AG04450 (cell line): ENCODE results near the gene PSMC3IP. TPM values are rescaled to one million over a fixed set of nuclear protein-coding genes. Genes with fewer than 3 reads are reported as not detected.
A peak's percentile ranks its signal among the peaks of the same experiment; 100 is the strongest.

Source experiments
- CTCF ChIA-PET: fragments of 300-600, 350-600 bp; formaldehyde crosslinking; extraction: SDS; loops from one replicate; lab custom pipeline; 2022; ENCODE audit warnings: antibody characterized with exemption, inconsistent platforms; lab: Charles Lee
- POLR2A ChIA-PET: fragments of 350-600 bp; formaldehyde crosslinking; extraction: SDS; loops from one replicate; lab custom pipeline; 2021; ENCODE audit warnings: antibody characterized with exemption, inconsistent platforms; lab: Yijun Ruan, JAX
- DNase-seq: peaks from one replicate; pipeline ENCODE4 v3.0.0-alpha.2; 2011; ENCODE audit warnings: low read depth, low spot score
- H3K27ac ChIP-seq: one replicate; pipeline ENCODE4 v1.5.1; 2012; ENCODE audit warnings: low read depth, low read length, control low read depth
- H3K27me3 ChIP-seq: one replicate; pipeline ENCODE4 v1.6.0; 2012; ENCODE audit warnings: low read length; ENCODE audit not compliant: control insufficient read depth, insufficient read depth
- H3K4me3 ChIP-seq: 2 replicates; pipeline ENCODE4 v1.5.1; 2011; ENCODE audit warnings: mild to moderate bottlenecking, low read depth, low read length, control low read depth
- H3K9me3 ChIP-seq: 2 replicates; pipeline ENCODE4 v1.5.1; 2012; ENCODE audit warnings: low read length; ENCODE audit not compliant: control insufficient read depth, insufficient read depth
- polyA plus RNA-seq: library from polyadenylated mRNA; depleted of rRNA; stranded (reverse); fragments of >200 nt; gene quantifications from 2 replicates; pipeline ENCODE4 v1.2.3, GENCODE V29; 2011
- TF ChIP-seq, protein P1 (sequence below): IDR thresholded peaks from 2 replicates; pipeline ENCODE4 v1.5.1; 2011; ENCODE audit warnings: low read depth, low read length, control low read depth, inconsistent platforms

Gene PSMC3IP
- polyA plus RNA-seq, 1 experiment = 5.1 TPM

DNA sequence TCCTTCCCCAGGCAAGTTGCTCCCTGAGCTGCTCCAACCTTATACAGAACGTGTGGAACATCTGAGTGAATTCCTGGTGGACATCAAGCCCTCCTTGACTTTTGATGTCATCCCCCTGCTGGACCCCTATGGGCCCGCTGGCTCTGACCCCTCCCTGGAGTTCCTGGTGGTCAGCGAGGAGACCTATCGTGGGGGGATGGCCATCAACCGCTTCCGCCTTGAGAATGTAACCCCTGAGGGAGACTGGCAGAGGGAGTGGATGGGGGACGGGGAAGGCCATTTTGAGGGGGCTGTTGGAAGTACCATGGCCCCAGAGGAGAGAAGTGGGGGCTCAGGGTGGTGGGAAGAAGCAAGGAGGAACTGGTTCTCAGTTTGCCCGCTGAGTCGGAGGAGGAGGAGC, 13.6 kb downstream of the PSMC3IP start:
- Histone ChIP-seq H3K27ac (no peak overlapping the region), H3K4me3 (no peak overlapping the region), H3K27me3 (no peaks in the 10 kb centered on the region), H3K9me3 (peaks cover 5% of the 10 kb centered on the region; the same call in 1 of the 2 replicates)
- TF ChIP-seq, protein P1, sequence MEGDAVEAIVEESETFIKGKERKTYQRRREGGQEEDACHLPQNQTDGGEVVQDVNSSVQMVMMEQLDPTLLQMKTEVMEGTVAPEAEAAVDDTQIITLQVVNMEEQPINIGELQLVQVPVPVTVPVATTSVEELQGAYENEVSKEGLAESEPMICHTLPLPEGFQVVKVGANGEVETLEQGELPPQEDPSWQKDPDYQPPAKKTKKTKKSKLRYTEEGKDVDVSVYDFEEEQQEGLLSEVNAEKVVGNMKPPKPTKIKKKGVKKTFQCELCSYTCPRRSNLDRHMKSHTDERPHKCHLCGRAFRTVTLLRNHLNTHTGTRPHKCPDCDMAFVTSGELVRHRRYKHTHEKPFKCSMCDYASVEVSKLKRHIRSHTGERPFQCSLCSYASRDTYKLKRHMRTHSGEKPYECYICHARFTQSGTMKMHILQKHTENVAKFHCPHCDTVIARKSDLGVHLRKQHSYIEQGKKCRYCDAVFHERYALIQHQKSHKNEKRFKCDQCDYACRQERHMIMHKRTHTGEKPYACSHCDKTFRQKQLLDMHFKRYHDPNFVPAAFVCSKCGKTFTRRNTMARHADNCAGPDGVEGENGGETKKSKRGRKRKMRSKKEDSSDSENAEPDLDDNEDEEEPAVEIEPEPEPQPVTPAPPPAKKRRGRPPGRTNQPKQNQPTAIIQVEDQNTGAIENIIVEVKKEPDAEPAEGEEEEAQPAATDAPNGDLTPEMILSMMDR = no peak
- no peak for DNase-seq
- ChIA-PET CTCF (interaction anchor here (0.6 kb wide), 2 partner anchors 14 to 46 kb away, joined by 4 to 5 read pairs; no protein-coding TSS in a partner anchor), POLR2A (interaction anchor here (0.7 to 1.2 kb wide), 2 partner anchors 46 to 293 kb away, joined by 3 read pairs; partner anchors contain the start of genes RETREG3 and TUBG1)

DNA sequence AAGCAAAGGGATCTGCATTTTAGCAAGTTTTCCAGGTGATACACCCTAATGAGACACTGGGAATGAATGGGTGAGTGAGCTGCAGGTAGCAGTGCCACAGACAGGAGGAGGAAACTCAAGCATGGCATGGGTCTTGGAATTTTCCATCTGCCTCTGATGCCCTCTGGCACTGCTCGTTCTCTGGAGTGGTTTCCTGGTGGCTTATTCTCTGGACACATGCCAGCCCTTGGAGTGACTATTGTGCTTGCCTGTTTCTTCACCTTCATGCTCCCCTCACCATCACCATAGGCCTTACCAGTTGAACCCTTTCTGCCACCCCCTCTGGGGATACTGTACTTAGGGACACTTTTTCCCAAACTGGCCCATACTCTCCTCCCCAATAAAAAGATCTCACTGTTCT, 14.0 kb downstream of the PSMC3IP start:
- H3K9me3 ChIP-seq = peaks cover 5% of the 10 kb centered on the region; the same call in 1 of the 2 replicates
- CTCF ChIA-PET = interaction anchor here (0.5 to 1.1 kb wide), 3 partner anchors 14 to 601 kb away, joined by 4 to 5 read pairs (median 4); partner anchors contain the start of gene PSMC3IP
- DNase-seq = no peak
- H3K27ac ChIP-seq = no peak overlapping the region
- POLR2A ChIA-PET = interaction anchor here (0.7 to 1.2 kb wide), 2 partner anchors 46 to 293 kb away, joined by 3 read pairs; partner anchors contain the start of genes RETREG3 and TUBG1
- H3K27me3 ChIP-seq = no peaks in the 10 kb centered on the region
- TF ChIP-seq, protein P1 = no peak
- peak overlapping the region; percentile 94 for H3K4me3 ChIP-seq

GRCh38 chr17:42563143-42563509, 14.4 kb downstream of the PSMC3IP start:
- CTCF ChIA-PET = interaction anchor here (0.5 to 1.1 kb wide), 3 partner anchors 15 to 601 kb away, joined by 4 to 5 read pairs (median 4); partner anchors contain the start of gene PSMC3IP
- Histone ChIP-seq H3K27ac (peak overlapping the region; percentile 88), H3K27me3 (no peaks in the 10 kb centered on the region), H3K9me3 (peaks cover 5% of the 10 kb centered on the region; the same call in 1 of the 2 replicates), H3K4me3 (peak overlapping the region; percentile 94)
- TF ChIP-seq, protein P1 = no peak
- DNase-seq = no peak
- POLR2A ChIA-PET = interaction anchor here (0.7 to 0.9 kb wide), 3 partner anchors 14 to 651 kb away, joined by 3 read pairs; partner anchors contain the start of gene PSMC3IP

GRCh38 chr17:42562388-42563142, 15.0 kb downstream of the PSMC3IP start:
- peak overlapping the region; percentile 88 for H3K27ac ChIP-seq
- TF ChIP-seq, protein P1 = no peak
- no peak for DNase-seq
- ChIA-PET CTCF (interaction anchor here (0.7 to 1.1 kb wide), 2 partner anchors 15 to 16 kb away, joined by 3 to 4 read pairs; partner anchors contain the start of gene PSMC3IP), POLR2A (interaction anchor here (0.7 to 0.9 kb wide), 2 partner anchors 15 to 651 kb away, joined by 3 read pairs; partner anchors contain the start of gene PSMC3IP)
- H3K9me3 ChIP-seq = peaks cover 5% of the 10 kb centered on the region; the same call in 1 of the 2 replicates
- no peaks in the 10 kb centered on the region for H3K27me3 ChIP-seq
- peak overlapping the region; percentile 94 for H3K4me3 ChIP-seq
